Measurements from ENCODE around the gene PIP4K2B.

DNA sequence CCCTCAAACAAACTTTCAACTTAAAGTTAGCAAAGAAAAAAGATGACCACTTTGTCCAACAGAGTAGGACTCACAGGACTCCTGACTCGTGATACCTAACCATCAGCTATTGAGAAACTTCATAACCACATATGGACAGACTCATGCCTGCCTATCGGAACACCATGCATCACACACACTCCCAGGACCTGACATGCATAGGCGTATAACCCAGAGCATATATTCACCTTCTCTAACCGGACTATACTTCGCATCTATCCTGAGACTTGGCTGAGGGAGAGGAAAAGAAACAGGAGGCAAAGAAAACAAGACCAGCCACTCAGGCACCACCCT, 2.2 kb downstream of the PIP4K2B start:
- TF ChIP-seq SUZ12 (IDR thresholded peaks at IDR 0.05; ENCODE audit: extremely low read depth, insufficient read depth, insufficient read length) (no peak), YY1 (IDR thresholded peaks at IDR 0.05; ENCODE audit: insufficient read depth, insufficient read length) (no peak)
